COLO668 (cell line): ENCODE measurements around the gene FCGR2B.
"Not testable (repeated sequence)": the region's sequence is repeated elsewhere in the genome, so short reads cannot be mapped to it uniquely, and the experiment has no call there.

Source experiments
- DNase-seq: peaks from one replicate; lab custom pipeline; 2025; ENCODE audit not compliant: unreplicated experiment; lab: John Stamatoyannopoulos, UW

FCGR2B gene

GRCh38 chr1:161705537-161705936 lies 42.6 kb downstream of the FCGR2B start:
- DNase-seq = no peak

- DNase-seq = no peak
Observed at GRCh38 chr1:161706113-161706481, 43.2 kb downstream of the FCGR2B start.

GRCh38 chr1:161706482-161707347 lies 43.8 kb downstream of the FCGR2B start, which contains the start of gene FCRLA:
TSS of gene FCRLA (plus strand) at chr1:161707229. CDS start at chr1:161707265, 36 bp downstream.
- no peak for DNase-seq

DNA sequence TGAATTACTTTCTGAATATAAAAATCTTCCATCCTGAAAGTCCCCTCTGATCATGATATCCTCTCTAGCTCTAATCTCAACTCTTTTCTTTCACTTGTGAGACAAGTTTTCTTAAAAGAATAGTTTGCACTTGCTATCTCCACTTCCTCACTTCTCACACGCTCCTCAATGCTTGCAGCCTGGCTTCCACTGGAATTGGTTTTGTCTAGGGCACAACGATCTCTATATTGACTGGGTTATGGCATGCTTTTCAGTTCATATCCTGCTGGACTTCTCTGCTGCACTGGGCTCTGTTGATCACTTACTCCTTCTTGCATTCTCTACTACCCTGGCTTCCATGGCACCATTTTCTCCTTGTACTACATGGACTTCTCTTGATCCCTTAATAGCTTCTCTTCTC lies 44.6 kb downstream of the FCGR2B start:
- DNase-seq = no peak

DNA sequence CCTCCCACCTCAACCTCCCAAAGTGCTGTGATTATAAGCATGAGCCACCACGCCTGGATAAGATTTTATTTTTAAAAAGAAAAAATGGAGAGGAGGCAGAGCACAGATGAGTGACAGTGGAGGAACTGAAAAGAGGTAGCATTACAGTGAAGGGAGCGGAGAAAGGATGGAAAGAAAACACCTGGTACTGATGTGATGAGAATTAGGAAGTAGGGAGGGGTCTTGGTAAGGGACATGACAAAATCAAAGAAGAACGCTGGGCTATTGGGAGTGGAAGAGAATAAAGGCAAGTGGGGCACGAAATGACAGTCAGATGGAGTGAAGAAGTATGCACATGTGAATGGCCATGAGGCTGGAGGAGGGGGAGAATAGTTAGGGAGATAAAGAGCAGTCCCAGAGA lies 46.4 kb downstream of the FCGR2B start:
- DNase-seq = no peak

- no peak for DNase-seq
Observed at GRCh38 chr1:161710560-161710959, 47.6 kb downstream of the FCGR2B start.

DNA sequence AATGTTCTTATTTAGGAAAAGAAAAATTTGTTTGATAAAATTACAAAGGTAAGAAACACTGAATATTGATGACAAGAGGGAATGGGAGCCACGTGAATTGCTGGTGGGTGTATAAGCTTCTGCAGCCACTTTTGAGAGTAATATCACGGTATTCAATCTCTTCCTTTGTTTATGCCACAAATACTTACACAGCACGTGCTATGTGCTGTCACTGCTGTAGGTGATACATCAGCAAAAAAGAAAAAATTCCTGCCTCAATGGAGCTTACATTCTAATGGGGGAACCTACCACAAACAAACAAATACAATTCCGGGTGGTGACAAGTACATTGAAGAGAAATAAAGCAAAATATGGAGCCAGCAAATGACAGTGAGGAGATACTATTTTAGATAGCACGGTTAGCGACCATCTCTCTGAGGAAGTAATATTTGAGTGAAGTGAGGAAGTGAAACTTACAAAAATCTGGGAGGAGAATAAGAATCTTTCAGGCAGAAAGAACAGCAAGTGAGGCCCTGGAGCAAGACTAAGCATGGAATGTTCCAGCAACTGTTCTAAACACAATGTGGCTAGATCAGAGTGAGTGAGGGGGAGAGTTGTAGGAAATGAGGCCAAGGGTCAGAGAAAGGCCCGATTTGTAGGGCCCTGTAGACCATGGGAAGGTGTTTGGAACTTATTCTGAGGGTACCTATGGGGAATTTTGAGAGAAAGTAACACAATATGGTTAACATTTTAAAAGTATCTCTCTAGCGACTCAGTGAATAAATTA lies 55.8 kb downstream of the FCGR2B start:
- DNase-seq = no peak

GRCh38 chr1:161719325-161719611 lies 56.3 kb downstream of the FCGR2B start:
- no peak for DNase-seq

DNA sequence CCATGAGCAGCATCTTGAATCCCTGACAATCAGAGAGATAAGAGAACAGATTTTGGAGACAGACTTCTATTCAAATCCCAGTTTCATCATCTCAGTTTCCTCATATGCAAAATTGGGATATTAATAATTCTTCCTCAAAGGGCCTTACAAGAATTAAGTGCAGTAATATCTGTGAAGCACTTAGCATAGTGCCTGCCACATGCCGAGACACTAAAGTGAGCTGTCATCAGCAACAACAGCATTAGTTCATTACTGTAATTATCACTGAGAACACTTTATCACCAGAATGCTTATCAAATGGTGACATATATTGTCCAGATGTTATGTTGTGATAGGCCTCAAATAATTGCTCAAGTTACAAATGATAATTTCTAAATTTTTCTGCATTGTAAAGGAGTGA lies 57.5 kb downstream of the FCGR2B start:
- no peak for DNase-seq

DNA sequence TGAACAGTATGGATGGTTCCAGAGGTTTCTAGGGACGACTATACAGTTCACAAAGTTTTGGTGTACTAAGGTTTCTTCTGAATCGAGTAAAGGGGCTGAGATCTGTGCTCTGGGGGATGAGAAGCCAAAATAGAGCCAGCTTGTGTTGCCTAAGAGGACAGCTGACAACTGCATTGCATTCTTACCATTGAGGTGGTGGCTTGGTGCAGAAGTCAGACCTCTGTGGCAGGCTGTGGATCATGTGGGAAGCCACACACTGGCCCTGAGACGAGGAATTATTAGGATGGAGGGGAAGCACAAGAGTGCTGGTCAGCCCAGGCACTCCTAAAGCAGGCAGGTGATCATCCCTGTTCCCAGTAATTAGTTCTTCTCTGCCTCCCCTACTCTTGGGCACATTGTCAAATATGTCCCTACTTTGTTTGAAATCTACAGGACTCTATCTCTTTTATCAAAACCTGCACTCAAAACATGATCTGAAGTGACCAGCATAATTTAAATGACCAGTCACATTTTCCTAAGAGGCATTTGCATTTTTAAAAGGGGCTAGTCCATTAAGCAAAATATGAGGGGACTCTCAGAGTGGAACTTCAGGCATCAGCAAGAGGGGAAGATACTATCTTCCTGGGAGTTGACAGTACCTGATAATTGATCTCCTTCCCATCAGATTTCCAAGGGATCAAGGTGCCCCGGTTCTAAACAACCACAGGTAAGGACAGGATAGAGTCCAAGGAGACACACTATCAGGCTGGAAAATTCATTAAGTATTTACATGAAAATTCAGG lies 58.2 kb downstream of the FCGR2B start, which contains the start of gene FCRLB:
Gene FCRLB, plus strand, starts transcription at position 589 of the 782 bp plus-strand sequence. CDS start 1,129 bp downstream, outside the sequence.
- DNase-seq = no peak

DNA sequence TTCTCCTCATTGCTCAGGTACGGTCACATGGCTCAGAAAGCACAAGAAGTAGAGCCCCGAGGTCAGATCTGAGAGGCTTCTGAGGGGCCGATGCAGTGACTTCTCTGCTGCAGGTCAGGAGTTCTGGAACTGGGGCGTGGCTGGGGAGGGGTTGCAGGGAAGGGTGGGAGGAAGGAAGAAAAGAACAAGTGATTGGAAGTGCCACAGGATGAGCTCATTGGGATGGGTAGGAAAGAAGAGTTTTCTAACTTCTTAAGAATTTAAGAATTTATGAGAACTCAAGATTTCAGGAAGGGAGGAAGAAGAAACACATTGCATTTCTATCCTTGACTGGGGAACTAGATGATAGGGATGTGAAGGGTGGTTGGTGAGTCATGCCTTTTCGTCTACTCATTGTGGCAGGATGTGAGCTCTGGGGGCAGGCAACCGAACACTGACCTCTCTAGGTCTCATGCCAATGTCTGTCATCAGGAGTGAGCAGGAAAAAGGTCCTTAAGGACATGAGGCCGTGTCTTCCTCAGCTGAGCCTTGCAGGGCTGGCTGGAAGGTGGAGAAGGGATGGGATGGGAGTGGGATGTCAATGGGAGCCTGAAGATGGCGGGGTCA lies 58.9 kb downstream of the FCGR2B start:
- no peak for DNase-seq

GRCh38 chr1:161722406-161722805 lies 59.5 kb downstream of the FCGR2B start:
- no peak for DNase-seq

DNA sequence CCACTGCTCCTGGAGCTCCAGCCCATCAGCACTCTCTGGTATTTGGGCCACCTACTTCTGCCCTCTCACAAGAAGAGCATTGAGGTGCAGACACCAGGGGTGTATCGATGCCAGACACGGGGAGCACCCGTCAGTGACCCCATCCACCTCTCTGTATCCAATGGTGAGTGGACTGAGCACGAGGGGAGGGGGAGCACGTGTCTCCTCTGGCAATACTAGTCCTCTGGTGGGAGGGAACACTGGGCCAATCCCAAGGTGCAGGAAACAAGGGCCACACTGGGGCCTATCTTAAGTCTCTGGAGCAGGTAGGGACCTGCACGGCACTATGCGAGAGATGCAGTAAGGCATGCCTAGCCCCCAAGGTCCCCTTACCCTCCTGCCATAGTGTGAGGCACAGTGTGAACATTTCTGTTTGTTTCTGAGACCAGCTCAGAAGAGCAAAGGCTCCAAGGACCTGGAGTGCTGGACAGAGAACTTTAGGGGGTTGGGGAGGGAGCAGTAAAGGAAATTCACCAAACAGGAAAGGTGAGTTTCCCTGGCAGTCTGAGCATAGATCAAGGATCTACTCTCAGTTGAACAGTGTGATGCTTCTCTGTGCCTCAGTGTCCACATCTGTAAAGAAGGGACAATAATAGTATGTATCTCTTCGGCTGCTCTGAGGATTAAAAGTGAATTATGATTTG lies 60.7 kb downstream of the FCGR2B start:
- DNase-seq = no peak

DNA sequence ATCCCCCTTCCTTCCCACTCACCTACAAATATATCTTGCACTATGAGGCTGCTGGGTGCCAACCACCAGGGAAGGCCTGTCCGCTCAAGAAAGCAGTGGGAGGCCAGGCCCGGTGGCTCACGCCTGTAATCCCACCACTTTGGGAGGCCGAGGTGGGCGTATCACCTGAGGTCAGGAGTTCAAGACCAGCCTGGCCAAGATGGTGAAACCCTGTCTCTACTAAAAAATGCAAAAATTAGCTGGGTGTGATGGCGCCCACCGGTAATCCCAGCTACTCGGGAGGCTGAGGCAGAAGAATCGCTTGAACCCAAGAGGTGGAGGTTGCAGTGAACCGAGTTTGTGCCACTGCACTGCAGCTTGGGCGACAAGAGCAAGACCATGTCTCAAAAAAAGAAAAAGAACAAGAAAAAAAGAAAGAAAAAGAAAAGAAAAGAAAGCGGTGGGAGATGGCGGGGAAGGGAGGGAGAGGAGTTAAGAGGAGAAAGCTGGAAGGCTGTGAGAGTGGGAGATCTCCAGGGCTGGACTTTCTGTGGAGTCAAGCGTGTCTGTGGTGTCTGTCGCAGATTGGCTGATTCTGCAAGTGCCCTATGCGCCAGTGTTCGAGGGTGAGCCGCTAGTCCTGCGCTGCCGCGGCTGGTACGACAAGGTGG lies 62.4 kb downstream of the FCGR2B start:
- not testable (repeated sequence) for DNase-seq

DNA sequence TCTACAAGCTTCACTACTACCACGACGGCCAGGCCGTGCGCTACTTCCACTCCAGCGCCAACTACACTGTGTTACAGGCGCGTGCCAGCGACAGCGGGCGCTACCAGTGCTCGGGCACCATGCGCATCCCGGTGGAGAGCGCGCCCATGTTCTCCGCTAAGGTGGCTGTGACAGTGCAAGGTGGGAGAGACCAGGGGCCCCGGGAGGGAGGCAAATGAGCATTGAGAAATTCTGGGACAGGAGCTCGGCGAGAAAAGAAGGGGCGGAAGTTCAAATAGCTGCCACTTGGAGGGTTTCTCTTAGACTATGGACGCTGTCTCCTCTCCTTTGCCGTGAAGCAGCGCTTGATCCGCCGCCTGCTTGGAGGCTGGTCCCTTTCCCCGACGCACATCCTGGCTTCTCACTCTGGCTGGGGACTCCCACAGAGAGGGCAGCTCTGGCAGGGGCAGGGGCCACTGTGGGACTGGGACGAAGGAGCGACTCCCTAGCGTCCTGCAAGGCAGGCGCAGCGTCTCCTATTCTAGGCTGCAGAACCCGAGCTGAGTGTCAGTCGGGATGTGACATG lies 63.0 kb downstream of the FCGR2B start:
- DNase-seq = peak; percentile 50

DNA sequence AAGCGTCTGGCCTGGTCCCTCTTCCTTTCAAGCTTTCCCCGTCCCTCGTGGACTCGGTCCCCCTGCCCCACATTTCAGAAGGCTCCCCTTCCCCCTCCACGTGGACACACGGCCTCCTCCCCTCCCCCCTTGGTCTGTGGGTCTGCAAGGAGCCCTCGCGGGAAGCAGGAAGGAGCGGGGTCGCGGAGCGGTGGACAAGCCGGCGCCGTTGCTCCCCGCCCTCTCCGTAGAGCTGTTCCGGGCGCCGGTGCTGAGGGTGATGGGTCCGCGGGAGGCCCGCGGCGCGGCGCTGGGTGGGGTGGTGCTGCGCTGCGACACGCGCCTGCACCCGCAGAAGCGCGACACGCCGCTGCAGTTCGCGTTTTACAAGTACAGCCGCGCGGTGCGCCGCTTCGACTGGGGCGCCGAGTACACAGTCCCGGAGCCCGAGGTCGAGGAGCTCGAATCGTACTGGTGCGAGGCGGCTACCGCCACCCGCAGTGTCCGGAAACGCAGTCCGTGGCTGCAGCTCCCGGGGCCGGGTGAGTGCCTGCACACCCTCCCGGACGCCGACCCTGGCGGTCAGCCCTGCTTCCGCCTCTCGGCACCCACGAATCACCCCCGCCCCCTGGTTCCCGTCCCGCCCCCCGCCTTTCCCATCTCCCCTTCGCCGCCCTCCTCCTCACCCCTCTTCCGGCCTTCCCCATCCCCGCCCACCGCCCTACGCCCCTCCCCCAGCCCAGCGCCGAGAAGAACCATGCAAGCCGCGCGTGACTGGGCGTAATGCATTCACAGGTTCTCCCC lies 63.7 kb downstream of the FCGR2B start:
- peak; percentile 80 for DNase-seq

GRCh38 chr1:161727256-161727924 lies 64.4 kb downstream of the FCGR2B start:
- DNase-seq = no peak
